RWPE1 (cell line): ENCODE data around the gene RAB11FIP5.

Experiments used
- CTCF ChIA-PET: fragments of 350-600 bp; sonication (Branson Sonifier 250); formaldehyde crosslinking; extraction: SDS; loops from one replicate; lab custom pipeline; 2021; lab: Yijun Ruan, JAX
- POLR2A ChIA-PET: fragments of 400-600 bp; formaldehyde crosslinking; extraction: SDS; loops from one replicate; lab custom pipeline; 2020; ENCODE audit warnings: antibody characterized with exemption; ENCODE audit not compliant: low non-redundant PET; lab: Yijun Ruan, JAX
- DNase-seq: peaks from one replicate; pipeline ENCODE4 v3.0.0; 2012; ENCODE audit warnings: low spot score
- H3K27ac ChIP-seq: fragments of 450-650 bp; 2 replicates; pipeline ENCODE4 v1.5.1; 2017
- TF ChIP-seq, protein P1 (sequence below): fragments of 450-650 bp; conservative IDR thresholded peaks from 2 replicates; pipeline ENCODE4 v1.5.1; 2017; ENCODE audit warnings: low read depth, mild to moderate bottlenecking

Gene RAB11FIP5

DNA sequence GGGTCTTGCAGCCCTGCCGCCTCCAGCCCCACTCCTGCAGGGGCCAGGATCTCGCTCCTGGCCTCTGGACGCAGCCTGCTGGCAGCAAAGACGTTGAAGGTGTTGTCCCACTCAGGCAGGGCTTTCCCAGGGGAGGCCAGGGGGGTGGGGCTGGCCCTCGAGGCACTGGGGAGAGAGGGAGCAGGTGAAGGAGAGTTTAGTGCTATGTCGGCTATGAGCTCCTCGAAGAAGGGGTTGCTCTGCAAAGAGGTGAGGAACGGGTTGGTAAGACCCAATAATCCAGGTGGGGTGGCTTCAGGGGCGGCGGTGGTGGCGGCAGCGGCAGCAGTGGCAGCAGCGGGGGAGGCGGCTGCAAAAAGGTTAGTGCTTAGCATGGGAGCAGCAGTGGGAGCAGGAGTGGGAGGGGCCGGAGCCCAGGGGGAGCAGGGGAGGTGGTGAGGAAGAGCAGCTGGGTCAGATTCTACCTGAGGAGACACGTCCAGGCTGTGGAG, 31.5 kb downstream of the RAB11FIP5 start:
- ChIA-PET CTCF (no interaction called here), POLR2A (no interaction called here)
- no peak for DNase-seq
- no peak overlapping the region for H3K27ac ChIP-seq
- TF ChIP-seq, protein P1, sequence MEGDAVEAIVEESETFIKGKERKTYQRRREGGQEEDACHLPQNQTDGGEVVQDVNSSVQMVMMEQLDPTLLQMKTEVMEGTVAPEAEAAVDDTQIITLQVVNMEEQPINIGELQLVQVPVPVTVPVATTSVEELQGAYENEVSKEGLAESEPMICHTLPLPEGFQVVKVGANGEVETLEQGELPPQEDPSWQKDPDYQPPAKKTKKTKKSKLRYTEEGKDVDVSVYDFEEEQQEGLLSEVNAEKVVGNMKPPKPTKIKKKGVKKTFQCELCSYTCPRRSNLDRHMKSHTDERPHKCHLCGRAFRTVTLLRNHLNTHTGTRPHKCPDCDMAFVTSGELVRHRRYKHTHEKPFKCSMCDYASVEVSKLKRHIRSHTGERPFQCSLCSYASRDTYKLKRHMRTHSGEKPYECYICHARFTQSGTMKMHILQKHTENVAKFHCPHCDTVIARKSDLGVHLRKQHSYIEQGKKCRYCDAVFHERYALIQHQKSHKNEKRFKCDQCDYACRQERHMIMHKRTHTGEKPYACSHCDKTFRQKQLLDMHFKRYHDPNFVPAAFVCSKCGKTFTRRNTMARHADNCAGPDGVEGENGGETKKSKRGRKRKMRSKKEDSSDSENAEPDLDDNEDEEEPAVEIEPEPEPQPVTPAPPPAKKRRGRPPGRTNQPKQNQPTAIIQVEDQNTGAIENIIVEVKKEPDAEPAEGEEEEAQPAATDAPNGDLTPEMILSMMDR: no peak

DNA sequence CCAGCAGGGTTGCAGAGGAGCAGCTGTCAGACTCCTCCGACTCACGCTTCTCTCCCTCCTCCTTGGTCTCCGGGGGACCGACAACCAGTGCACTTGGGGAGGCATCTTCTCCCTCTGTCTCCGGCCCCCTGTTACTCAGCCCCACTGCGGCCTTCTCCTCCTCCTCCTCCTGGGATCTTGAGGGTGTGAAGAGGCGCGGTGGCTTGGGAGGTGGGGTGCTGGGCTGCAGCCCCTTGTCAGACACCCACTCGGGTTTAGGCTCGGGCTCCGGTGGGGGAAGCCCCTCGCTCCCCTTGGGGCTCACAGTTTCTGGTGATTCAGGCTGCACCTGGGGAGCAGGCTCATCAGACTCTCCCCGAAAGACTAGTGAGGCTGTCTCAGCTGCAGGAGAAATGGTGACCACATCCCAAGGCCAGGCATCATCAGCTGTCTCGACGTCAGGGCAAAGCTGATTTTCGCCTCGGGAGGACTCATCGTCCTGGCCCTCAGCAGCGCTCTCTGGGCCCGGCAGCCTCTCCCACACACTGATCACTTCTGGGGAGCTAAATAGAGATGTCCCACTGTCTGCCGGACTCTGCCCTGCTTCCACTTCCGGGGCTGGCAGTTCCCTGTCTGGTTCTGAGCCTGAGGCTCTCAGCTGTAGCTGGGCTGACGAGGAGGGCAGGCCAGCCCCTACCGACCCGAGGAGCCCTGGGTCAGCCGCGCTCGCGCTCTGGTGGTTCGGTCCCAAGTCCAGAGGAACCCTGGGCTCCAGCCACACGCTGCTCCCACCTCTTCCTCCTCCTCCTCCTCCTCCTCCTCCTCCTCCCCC, 32.2 kb downstream of the RAB11FIP5 start:
- H3K27ac ChIP-seq: no peak overlapping the region
- ChIA-PET CTCF (no interaction called here), POLR2A (no interaction called here)
- TF ChIP-seq, protein P1: no peak
- DNase-seq: no peak

DNA sequence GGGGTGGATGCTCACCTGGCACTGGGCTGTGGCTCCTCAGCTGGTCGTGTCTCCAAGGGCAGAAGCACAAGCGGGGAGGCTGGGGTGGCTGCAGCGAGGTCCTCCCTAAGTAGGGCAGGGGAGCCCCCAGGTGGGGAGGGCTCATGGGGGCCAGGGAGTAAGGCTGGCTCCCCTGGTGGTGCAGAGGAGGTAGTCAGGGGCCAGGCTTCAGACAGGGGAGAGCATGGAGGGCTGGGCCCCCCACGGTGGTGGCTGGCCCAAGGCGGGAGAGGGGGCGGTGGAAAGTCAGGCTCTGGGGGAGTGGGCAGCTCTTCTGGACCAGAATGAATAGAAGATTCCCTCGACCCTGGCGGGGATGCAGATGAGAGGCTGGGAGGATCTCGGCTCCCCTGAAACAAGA, 33.1 kb downstream of the RAB11FIP5 start:
- no peak for DNase-seq
- ChIA-PET POLR2A (no interaction called here), CTCF (interaction anchor here (0.7 kb wide), 1 partner anchor 77 kb away, joined by 3 read pairs; no protein-coding TSS in a partner anchor)
- H3K27ac ChIP-seq: no peak overlapping the region
- TF ChIP-seq, protein P1: no peak

DNA sequence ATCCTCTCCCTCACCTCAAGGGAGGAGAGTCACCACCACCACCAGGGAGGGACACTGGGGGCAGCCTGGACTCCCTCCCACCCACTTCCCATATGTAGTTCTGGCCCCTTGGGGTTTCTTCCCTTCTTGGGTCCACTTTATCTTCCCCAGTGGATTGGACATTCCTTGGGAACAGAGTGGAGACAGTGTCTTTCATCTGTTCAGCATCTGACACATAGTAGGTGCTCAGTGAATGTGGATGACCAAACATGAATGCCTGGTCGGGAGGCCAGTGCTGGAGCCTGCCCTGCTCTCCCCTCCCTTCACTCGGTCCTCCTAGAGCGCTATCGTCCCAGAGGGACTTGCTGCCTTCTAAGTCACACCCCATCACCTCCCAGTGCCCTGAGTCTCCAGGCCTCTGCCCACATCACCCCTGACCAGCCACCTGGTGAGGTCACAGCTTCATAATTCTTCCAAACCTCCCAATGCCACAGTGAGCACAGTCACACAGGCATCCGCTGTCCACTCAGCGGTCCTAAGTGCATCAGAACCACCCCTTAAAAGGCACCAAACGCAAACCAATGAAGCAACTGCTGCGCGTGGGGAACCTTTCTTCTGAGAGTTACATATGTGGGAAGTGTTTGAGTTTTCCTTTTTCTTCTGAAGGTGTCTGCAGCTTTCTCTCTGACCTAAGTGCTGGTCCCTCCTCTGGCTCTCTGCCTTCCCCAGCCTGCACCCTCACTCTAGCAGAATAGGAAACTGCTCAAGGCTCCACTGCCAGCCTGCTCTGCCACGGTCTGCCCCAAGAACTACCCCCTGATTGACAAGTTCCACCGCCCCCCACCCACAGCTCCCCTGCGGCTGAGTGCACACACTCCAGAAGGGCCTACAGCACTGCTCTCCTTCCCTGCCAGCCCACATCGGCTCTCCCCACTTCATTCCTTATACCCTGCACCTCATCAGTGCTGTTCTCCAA, 34.0 kb downstream of the RAB11FIP5 start:
- no peak for DNase-seq
- no peak overlapping the region for H3K27ac ChIP-seq
- TF ChIP-seq, protein P1: no peak
- POLR2A ChIA-PET: no interaction called here
- CTCF ChIA-PET: interaction anchor here (0.7 kb wide), 1 partner anchor 78 kb away, joined by 3 read pairs; no protein-coding TSS in a partner anchor

DNA sequence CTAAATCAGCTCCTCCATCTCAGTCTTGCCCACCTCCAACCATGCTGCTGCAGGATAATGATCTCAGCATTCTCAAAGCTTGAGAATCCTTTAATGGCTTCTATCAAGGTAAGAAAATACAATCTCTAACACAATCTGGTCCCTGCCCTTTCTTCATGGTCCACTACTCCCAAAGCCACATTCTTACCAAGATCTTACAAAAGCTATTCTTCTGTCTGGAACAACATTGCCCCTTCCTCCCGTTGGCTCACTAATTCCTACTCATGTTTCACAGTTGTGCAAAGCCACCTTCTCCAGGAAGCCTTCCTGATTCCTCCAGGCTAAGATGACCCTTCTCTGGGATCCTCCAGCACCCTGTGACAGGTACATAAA, 35.3 kb downstream of the RAB11FIP5 start:
- no peak for DNase-seq
- TF ChIP-seq, protein P1: no peak
- ChIA-PET POLR2A (no interaction called here), CTCF (interaction anchor here (1.1 to 1.3 kb wide), 2 partner anchors 79 to 99 kb away, joined by 3 to 4 read pairs; no protein-coding TSS in a partner anchor)
- no peak overlapping the region for H3K27ac ChIP-seq
